HG03342 (cell line): ENCODE measurements around the gene MADCAM1.

ENCODE experiments used
- ATAC-seq: cut with Tn5 transposase; IDR thresholded peaks from one replicate; pipeline ENCODE4 v1.9.1; 2021; ENCODE audit warnings: mild to moderate bottlenecking, moderate library complexity; ENCODE audit not compliant: unreplicated experiment

MADCAM1 gene

DNA sequence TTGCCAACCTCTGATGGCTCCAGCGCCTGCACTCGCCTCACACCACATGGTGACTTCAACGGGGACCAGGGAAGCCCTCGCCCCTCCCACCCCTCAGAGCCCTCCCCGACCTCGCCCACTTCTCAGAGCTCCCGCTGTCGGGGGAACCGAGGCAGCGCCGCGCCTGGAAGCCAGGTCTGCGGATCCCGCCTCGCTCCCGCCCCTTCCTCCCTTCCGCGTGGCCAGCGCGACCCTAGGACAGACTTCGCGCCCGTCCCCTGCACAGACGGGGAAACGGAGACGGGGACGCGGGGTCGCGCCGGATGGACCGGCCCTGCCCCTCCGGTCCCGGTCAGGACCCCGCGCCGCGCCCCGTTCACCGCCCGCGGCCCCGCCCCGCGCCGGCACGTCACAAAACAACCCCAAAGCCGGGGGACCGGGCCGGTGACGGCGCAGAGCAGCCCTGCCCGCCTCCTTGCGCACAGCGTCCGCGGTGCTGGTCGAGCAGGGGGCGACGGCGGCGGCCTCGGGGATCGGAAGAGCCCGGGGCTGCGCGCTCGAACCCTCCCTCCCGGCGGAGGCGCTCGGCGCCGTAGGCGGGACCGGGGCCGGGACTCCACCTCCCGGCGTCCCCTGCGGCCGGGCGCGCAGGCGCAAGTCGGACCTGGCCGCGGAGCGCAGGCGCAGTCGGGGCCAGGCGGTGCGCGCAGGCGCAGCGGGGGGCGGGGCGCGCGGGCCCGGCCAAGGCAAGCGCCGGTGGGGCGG, 34.9 kb downstream of the MADCAM1 start:
- ATAC-seq: peak; percentile 59

DNA sequence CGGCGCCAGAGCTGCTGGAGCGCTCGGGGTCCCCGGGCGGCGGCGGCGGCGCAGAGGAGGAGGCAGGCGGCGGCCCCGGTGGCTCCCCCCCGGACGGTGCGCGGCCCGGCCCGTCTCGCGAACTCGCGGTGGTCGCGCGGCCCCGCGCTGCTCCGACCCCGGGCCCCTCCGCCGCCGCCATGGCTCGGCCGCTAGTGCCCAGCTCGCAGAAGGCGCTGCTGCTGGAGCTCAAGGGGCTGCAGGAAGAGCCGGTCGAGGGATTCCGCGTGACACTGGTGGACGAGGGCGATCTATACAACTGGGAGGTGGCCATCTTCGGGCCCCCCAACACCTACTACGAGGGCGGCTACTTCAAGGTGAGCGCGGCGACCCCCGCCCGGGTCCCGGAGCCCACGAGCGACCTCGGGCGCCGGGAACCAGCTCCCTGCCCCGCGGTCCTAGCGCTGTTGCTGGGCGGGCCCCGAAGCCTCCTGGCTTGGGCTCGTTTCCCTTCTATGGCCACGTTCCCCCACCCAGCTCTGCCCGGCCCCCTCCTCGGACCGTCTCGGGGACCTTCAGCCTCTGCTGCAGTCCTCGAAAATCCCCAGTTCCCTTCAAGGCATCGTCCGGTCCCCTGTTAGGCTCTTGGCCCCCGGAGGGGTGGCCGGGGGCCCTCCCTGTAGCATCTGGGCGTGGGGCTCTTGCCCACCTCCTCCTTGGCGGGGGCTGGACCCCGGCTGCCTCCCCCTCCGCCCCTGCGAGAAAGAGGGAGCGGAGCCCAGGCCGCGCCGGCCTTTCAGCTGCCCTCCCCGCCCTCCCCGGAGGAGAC, 35.7 kb downstream of the MADCAM1 start, which contains the start of gene CDC34:
CDC34 (plus strand) TSS at position 8 of the 808 bp plus-strand sequence; CDS start at position 180, 172 bp downstream.
- peak; percentile 8 for ATAC-seq

DNA sequence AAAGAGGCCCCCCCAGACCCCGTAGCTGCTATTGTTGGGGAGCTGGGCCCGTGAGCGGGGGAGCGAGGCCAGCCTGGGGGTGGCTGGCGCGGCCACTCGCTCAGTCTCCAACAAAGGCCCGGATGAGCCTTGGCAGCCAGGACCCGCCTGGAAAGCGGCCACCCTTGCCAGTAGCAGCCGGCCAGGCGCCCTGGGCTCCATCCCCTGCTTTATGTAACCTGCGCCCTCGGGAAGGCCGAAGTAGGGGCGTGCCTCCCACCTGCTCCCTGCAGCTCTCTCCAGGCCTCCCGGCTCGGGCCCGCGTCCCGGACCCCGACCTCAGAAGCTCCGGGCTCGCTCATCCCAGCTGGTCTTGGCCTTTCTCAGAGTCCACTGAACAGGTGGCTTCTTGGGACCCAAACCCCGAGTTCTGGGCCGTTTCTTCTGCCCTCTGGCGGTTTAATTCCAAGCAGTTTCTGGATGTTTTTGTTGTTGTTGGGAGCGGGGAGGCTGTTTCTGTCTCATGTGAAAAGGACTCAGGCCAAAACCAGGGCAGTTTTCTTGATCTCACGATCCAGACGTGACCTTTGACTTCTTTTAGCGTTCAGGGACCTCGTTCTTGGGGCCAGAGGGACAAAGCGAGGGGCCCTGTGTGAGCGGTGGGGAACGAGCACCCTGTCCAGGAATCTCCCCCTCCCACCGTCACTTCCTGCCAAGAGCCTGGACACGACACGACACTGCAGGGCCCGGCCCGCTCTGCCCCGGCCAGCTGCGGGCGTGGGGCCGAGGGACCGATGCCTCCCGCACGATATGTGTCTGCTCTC, 36.5 kb downstream of the MADCAM1 start:
- no peak for ATAC-seq

DNA sequence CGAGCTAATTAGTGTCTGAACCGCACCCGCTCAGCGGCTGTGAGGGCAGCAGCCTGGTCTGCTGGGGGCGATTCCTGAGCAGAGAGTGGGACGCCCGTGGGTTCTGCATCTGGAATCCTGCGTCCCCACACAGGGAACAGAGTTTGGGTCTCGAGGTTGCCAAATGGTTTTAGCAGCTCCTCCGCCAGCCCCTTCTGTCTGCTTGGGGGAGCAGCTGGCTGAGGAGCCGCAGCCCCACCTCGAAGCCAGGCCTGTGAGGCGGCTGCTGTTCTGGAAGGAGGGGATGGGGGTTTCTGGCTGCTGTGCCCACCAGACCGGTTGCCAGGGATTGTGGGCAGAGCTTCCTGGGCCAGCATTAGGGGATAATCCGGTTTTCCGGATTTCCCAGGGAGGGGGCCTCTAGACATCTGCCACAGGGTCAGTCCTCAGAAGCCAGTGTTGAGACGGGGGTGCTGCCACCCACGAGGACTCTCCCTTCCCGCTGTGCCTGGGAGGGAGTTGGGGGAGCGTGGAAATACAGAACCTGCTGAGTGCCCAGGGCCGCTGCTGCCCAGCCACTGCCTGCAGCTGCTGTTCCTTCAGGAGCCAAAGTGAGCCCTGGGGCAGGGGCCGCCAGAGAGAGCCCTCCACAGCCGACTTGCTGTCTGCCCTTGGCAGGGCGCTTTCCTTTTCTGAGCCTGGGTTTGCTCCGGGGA, 37.2 kb downstream of the MADCAM1 start:
- no peak for ATAC-seq

- ATAC-seq: no peak
Observed at GRCh38 chr19:534088-534487, 37.8 kb downstream of the MADCAM1 start.

DNA sequence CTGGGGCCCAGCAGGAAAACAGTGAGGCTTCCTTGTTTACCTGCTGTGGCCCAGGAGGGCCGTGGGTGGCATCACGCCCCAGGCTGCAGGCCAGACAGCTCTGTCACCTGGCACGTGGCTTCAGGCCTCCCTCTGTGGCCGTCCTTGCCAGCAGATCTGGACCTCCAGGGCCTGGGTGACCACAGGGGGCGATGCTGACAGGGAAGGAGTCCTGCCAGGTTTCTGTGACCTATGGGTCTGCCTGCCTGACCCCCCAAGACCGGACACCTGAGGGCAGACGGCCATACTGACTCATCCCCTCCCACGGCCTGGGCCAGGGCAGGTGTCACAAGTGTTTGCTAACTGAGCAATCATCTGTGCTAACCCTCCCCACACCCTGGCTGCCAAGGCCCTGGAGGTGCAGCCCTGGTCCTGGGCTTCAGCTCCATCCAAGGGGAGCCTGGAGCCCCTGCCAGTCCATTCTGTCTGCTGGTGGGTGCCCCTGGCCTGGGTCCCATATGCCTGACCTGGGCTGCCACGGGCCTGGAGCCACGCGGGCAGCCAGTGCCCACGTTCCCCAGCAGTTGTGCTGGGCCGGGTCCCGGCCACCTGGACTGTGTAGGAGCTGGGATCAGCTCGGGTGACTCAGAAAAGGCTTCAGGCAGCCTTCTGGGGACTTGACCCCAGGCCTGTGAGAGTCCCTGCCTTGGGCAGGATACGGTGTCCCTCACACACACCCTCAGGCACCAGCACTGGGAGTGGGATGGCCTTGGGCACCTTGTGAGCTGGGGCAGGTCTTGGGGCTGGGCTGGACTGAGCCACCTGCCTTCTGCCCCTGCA, 38.9 kb downstream of the MADCAM1 start:
- no peak for ATAC-seq

DNA sequence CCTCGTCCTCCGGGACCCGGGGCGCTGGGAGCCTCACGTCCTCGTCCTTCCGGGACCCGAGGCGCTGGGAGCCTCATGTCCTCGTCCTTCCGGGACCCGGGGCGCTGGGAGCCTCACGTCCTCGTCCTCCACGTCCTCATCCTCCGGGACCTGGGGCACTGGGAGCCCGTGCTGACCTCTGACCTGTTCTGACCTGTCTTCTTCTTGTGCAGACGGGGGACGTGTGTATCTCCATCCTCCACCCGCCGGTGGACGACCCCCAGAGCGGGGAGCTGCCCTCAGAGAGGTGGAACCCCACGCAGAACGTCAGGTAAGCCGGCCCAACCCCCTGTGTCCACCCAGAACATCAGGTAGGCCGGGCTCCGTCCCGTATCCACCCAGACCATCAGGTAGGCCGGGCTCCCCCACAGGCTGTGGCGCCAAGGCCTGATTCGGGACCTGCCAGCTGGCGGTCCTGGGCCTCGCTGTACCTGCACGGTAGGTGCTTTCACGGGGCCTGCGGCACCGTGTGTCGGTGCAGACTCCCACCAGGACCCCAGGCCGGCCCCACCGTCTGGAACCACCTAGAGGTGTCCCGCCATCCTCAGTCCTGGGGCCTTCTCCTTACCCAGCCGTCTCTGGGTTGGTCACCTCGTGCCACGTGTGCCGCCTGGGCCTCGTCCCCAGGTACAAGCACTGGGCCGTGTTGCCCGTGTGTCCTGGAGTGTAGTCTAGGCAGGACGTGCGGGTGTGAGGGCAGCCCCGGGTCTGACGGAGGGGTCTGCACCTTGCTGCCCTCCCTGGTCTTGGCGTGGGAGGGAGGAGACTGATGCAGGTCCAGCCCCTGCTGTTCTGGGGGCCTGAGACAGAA, 40.0 kb downstream of the MADCAM1 start:
- no peak for ATAC-seq

DNA sequence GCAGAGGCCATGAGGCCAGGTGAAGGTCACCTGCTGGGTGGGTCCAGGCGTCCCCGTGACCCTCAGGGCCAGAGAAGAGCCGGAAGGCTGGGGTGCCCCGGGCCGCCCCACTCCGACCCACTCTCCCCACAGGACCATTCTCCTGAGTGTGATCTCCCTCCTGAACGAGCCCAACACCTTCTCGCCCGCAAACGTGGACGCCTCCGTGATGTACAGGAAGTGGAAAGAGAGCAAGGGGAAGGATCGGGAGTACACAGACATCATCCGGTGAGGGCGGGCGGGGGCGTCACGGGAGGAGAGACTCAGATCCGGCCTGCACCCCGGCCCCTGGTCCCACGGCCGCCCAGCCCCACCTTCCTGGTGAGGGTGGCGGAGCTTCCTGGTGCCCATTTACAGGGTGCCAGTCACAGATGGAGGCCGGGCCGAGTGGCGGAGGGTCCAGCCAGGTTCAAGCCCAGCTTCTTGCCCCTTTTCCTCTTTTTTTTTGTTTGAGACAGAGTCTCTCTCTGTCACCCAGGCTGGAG, 40.7 kb downstream of the MADCAM1 start:
- ATAC-seq: no peak

DNA sequence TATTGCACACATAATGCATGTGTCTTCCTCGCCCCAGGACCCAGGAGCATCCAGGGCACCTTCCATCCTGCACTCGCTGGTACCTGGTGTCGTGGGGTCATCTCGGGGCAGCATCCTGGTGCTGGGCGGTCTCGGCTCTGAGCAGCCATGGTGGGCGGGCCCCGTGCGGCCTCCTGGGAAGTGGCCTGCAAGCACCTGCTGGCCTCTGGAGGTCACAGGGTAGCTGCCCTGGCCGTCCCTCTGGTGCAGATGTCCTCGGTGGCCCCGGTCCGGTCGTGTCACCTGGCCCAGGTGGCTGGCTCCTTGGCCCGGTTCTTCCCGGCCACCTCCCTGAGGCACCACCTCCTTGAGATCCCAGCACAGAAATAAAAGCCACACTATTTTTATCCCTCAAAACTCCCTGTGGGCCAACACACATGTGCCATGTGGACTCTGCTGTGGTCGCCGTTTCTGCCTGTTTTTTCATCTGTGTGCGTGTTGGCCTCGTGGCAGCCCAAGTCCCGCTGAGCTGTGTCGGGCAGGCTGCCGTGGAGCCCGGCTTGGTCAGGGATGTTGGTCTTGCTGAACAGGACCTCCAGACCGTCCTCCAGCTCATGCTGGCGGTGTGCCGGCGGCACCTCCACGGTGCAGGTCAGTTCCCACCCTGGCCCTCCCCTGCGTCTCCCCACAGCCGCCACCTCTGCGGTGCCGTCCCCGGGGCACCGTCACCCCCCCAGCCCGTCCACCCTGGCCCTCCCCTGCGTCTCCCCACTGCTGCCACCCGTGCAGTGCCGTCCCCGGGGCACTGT, 42.5 kb downstream of the MADCAM1 start:
- no peak for ATAC-seq

DNA sequence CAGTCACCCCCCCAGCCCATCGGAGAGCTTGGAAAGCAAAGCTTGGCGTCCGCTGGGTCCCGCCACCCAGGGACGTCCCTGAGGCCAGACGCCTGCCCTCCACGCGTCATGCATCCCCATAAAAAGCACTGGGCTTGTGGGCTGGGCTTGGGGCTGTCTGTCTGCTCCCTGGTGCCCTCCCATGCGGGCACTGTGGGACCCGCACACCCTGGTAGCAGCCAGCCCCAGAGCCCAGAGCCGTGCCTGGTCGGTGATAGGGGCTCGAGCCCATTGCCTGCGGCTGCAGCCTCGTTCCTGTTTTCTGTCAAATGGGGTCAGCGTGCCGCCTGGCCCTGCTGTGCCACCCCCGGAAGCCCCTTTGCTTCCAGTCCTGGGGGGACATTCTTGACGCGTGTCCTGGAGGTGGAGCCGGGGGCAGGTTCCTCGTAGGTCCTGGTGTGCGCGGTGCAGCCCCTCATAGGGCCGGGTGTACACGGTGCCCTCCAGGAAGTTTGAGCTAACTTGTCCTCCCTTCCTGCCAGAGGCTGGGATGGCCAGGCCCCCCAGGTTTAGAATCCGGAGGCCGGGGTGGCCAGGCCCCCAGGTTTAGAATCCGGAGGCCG, 43.2 kb downstream of the MADCAM1 start:
- ATAC-seq: no peak

- ATAC-seq: no peak
Observed at GRCh38 chr19:540867-541637, 44.8 kb downstream of the MADCAM1 start.

GRCh38 chr19:541699-542098, 45.4 kb downstream of the MADCAM1 start:
- no peak for ATAC-seq

- ATAC-seq: no peak
Observed at GRCh38 chr19:542173-542866, 46.0 kb downstream of the MADCAM1 start.

GRCh38 chr19:543910-544608, 47.8 kb downstream of the MADCAM1 start, which contains the start of gene GZMM:
GZMM (plus strand) TSS chr19:544053; CDS start chr19:544072, 19 bp downstream.
- no peak for ATAC-seq

DNA sequence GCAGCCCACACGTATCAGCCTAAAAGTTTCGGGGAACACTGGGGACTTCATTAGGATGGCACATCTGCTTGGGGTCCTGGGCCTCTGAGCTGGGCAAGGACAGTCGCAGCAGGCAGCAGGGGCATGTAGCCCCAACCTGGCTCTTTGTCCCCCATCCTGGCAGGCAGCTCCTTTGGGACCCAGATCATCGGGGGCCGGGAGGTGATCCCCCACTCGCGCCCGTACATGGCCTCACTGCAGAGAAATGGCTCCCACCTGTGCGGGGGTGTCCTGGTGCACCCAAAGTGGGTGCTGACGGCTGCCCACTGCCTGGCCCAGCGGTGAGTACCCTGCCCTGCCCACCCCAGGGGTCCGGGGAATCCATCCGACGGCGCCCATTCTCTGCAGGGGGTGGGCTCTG, 50.8 kb downstream of the MADCAM1 start:
- ATAC-seq: no peak
